ENCODE measurements around the gene CFAP97D2. TPM values are rescaled to one million over a fixed set of nuclear protein-coding genes. Genes with fewer than 3 reads are reported as not detected.

Gene CFAP97D2
- total and polyA plus RNA-seq, 2 donors (not counting 3 experiments of a cell fraction or from before 2014, with no cell fraction given): not detected

GRCh38 chr13:114204894-114205293 lies 25.8 kb downstream of the CFAP97D2 start:
- POLR2A ChIA-PET: no interaction called here
- no peaks in the 10 kb centered on the region for H3K9me1 ChIP-seq (replicated peaks; ENCODE audit: control insufficient read depth, extremely low read depth, insufficient read depth, low read length)
- no peak overlapping the region for H2AFZ ChIP-seq (ENCODE audit: low read depth, low read length)
- dilution Hi-C loops (cut with MboI; ENCODE audit: extremely low pct_ligation_motif_present, low sequenced_read_pairs): no loop called here
- no peak overlapping the region for H3K4me3 ChIP-seq (replicated peaks in 1 of 3; ENCODE audit: insufficient read depth in 1 of 3, low read depth in 1 of 3, low read length in 3 of 3)
- no TSS peak for BruUV-seq (replicated peaks)
- no peak for DNase-seq (ENCODE audit: low read depth, low spot score)
- no peak overlapping the region for H3K9ac ChIP-seq (replicated peaks; ENCODE audit: extremely low read depth, insufficient read depth, low read length)
- no peak for FAIRE-seq
- peaks cover 19 to 34% of the 10 kb centered on the region in 2 experiments for H3K27me3 ChIP-seq (ENCODE audit: control insufficient read depth in 2 of 2, insufficient read depth in 2 of 2, low read length in 2 of 2)
- no peaks in the 10 kb centered on the region for H3K9me3 ChIP-seq (replicated peaks; ENCODE audit: control insufficient read depth, insufficient read depth, low read length)
- TF ChIP-seq POLR2AphosphoS5 (IDR thresholded peaks at IDR 0.05; ENCODE audit: insufficient read depth, low read depth, low read length) (no peak), POLR2A (IDR thresholded peaks at IDR 0.05; ENCODE audit: low read depth, low read length) (no peak), EZH2 (IDR thresholded peaks at IDR 0.05; ENCODE audit: borderline replicate concordance, low read depth, low read length, severe bottlenecking) (no peak)
- no peak overlapping the region for H3K27ac ChIP-seq (ENCODE audit: insufficient read depth, low read depth, low read length)
- H3K4me1 ChIP-seq (ENCODE audit: control insufficient read depth, extremely low read depth, insufficient read depth, low read length): no peaks in the 10 kb centered on the region
- intact Hi-C loops (cut with micrococcal nuclease): no loop called here
- H4K20me1 ChIP-seq (replicated peaks; ENCODE audit: control insufficient read depth, extremely low read depth, insufficient read depth, low read length): no peaks in the 10 kb centered on the region
- no peaks in the 10 kb centered on the region for H3K36me3 ChIP-seq (ENCODE audit: control insufficient read depth in 2 of 2, extremely low read depth in 1 of 2, insufficient read depth in 2 of 2, low read length in 2 of 2)
- H3K4me2 ChIP-seq (ENCODE audit: insufficient read depth, low read length): no peak overlapping the region
- no peaks in the 10 kb centered on the region for H3K79me2 ChIP-seq (ENCODE audit: control insufficient read depth, insufficient read depth, low read length)
- CTCF ChIA-PET: interaction anchor here (1.1 kb wide), 1 partner anchor 27 kb away, joined by 4 read pairs; no protein-coding TSS in a partner anchor

- dilution Hi-C loops (cut with MboI; ENCODE audit: extremely low pct_ligation_motif_present, low sequenced_read_pairs) (no loop called here), intact Hi-C loops (cut with micrococcal nuclease) (no loop called here)
- Histone ChIP-seq H3K4me2 (ENCODE audit: insufficient read depth, low read length) (no peak overlapping the region), H3K9me1 (replicated peaks; ENCODE audit: control insufficient read depth, extremely low read depth, insufficient read depth, low read length) (no peaks in the 10 kb centered on the region), H3K79me2 (ENCODE audit: control insufficient read depth, insufficient read depth, low read length) (no peaks in the 10 kb centered on the region), H3K36me3 (ENCODE audit: control insufficient read depth in 2 of 2, extremely low read depth in 1 of 2, insufficient read depth in 2 of 2, low read length in 2 of 2) (no peaks in the 10 kb centered on the region), H3K27me3 (ENCODE audit: control insufficient read depth in 2 of 2, insufficient read depth in 2 of 2, low read length in 2 of 2) (peaks cover 5 to 9% of the 10 kb centered on the region in 2 experiments), H3K4me1 (ENCODE audit: control insufficient read depth, extremely low read depth, insufficient read depth, low read length) (peaks cover 13% of the 10 kb centered on the region), H2AFZ (ENCODE audit: low read depth, low read length) (no peak overlapping the region), H3K9me3 (replicated peaks; ENCODE audit: control insufficient read depth, insufficient read depth, low read length) (no peaks in the 10 kb centered on the region), H3K4me3 (replicated peaks in 1 of 3; ENCODE audit: insufficient read depth in 1 of 3, low read depth in 1 of 3, low read length in 3 of 3) (no peak overlapping the region), H3K9ac (replicated peaks; ENCODE audit: extremely low read depth, insufficient read depth, low read length) (no peak overlapping the region), H3K27ac (ENCODE audit: insufficient read depth, low read depth, low read length) (no peak overlapping the region), H4K20me1 (replicated peaks; ENCODE audit: control insufficient read depth, extremely low read depth, insufficient read depth, low read length) (no peaks in the 10 kb centered on the region)
- DNase-seq (ENCODE audit: low read depth, low spot score) (no peak), FAIRE-seq (no peak)
- no TSS peak for BruUV-seq (replicated peaks)
- CTCF ChIA-PET: interaction anchor here (1.4 kb wide), 1 partner anchor 46 kb away, joined by 3 read pairs; no protein-coding TSS in a partner anchor
- POLR2A ChIA-PET: no interaction called here
- TF ChIP-seq MYC (IDR thresholded peaks at IDR 0.05; ENCODE audit: low read depth, low read length) (no peak), POLR2AphosphoS5 (IDR thresholded peaks at IDR 0.05; ENCODE audit: insufficient read depth, low read depth, low read length) (no peak), MAX (IDR thresholded peaks at IDR 0.05; ENCODE audit: insufficient read depth, insufficient read length) (no peak), JUN (IDR thresholded peaks at IDR 0.05; ENCODE audit: borderline replicate concordance, insufficient read depth, insufficient read length, low read depth) (no peak), POLR2A (IDR thresholded peaks at IDR 0.05; ENCODE audit: low read depth, low read length) (no peak), FOS (IDR thresholded peaks at IDR 0.05; ENCODE audit: borderline replicate concordance, insufficient read depth, low read length) (no peak), EZH2 (IDR thresholded peaks at IDR 0.05; ENCODE audit: borderline replicate concordance, low read depth, low read length, severe bottlenecking) (no peak), GATA2 (IDR thresholded peaks at IDR 0.05; ENCODE audit: insufficient read depth, insufficient read length, low read depth, low read length) (no peak)
- TF ChIP-seq, protein P1, sequence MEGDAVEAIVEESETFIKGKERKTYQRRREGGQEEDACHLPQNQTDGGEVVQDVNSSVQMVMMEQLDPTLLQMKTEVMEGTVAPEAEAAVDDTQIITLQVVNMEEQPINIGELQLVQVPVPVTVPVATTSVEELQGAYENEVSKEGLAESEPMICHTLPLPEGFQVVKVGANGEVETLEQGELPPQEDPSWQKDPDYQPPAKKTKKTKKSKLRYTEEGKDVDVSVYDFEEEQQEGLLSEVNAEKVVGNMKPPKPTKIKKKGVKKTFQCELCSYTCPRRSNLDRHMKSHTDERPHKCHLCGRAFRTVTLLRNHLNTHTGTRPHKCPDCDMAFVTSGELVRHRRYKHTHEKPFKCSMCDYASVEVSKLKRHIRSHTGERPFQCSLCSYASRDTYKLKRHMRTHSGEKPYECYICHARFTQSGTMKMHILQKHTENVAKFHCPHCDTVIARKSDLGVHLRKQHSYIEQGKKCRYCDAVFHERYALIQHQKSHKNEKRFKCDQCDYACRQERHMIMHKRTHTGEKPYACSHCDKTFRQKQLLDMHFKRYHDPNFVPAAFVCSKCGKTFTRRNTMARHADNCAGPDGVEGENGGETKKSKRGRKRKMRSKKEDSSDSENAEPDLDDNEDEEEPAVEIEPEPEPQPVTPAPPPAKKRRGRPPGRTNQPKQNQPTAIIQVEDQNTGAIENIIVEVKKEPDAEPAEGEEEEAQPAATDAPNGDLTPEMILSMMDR (IDR thresholded peaks at IDR 0.05; ENCODE audit: extremely low read depth in 1 of 2, insufficient read depth in 1 of 2, low read depth in 1 of 2, low read length in 2 of 2): no peak
Measured at GRCh38 chr13:114208134-114208533, 29.1 kb downstream of the CFAP97D2 start.

Measured in endothelial cell of umbilical vein (primary cell).